Transverse colon (tissue), 4 donors: ENCODE data around the gene RNF14. TPM values are rescaled to one million over a fixed set of nuclear protein-coding genes. Genes with fewer than 3 reads are reported as not detected.

Experiments
- DNase-seq: peaks from one replicate; pipeline ENCODE4 v3.0.0-alpha.2; 2019
- H3K27ac ChIP-seq, 4 donors: fragments of 200-600 bp; sonication (generic); 2 replicates each; pipeline ENCODE4 v1.5.1; 2016 to 2018; ENCODE audit warnings: inconsistent platforms in 4 of 4
- H3K27me3 ChIP-seq: fragments of 200-600 bp; sonication (generic); 2 replicates; pipeline ENCODE4 v1.5.1; 2017; ENCODE audit warnings: inconsistent platforms
- H3K36me3 ChIP-seq, 4 donors: fragments of 200-600 bp; sonication (generic); 2 replicates each; pipeline ENCODE4 v1.5.1; 2017 to 2019; ENCODE audit warnings: inconsistent platforms in 4 of 4
- H3K4me1 ChIP-seq, 4 donors: fragments of 200-600 bp; sonication (generic); 2 replicates each; pipeline ENCODE4 v1.5.1; 2017 to 2020; ENCODE audit warnings: inconsistent platforms in 4 of 4
- H3K4me3 ChIP-seq, 4 donors: fragments of 200-600 bp; sonication (generic); 1 replicate in 1 of 4; 2 replicates in 3 of 4; pipeline versions ENCODE4 v1.5.1 to v1.6.1; 2017 to 2019; ENCODE audit warnings: inconsistent platforms in 4 of 4
- H3K9me3 ChIP-seq, 2 donors: fragments of 200-600 bp; sonication (generic); 2 replicates each; pipeline ENCODE4 v1.5.1; 2017 to 2019; ENCODE audit warnings: inconsistent platforms in 2 of 2
- EP300 ChIP-seq: sonication (generic); formaldehyde crosslinking; IDR thresholded peaks from one replicate; pipeline ENCODE4 v1.6.1; 2017; ENCODE audit warnings: antibody characterized with exemption, low read depth
- POLR2A ChIP-seq: fragments of 450-650 bp; IDR thresholded peaks from one replicate; pipeline ENCODE4 v1.6.1; 2016; ENCODE audit warnings: antibody characterized with exemption, mild to moderate bottlenecking, moderate library complexity
- POLR2AphosphoS5 ChIP-seq, 3 donors: sonication (generic); formaldehyde crosslinking; IDR thresholded peaks; one replicate each; pipeline ENCODE4 v1.6.1; 2016; ENCODE audit warnings: antibody characterized with exemption in 3 of 3
- WGBS, 2 donors: methylation state at CpG; one replicate each; pipeline ENCODE4 v1.1.5; 2018; ENCODE audit warnings: low coverage in 1 of 2; 5-methylcytosine and 5-hydroxymethylcytosine counted together
- in situ Hi-C, 4 donors: fragments of 200-750 bp; cut with MboI; loops; one replicate each; pipeline versions ENCODE4 v1.15.0 to v1.15.1; 2017; ENCODE audit warnings: low sequenced_read_pairs in 3 of 4, low pct_ligation_motif_present in 1 of 4, low pct_unique_long_range_greater_than_20kb in 1 of 4
- intact Hi-C: fragments of 100-400 bp; cut with DNase I; formaldehyde crosslinking; loops from one replicate; pipeline ENCODE4 v1.15.1; 2023; ENCODE audit warnings: low total_unique reads
- total RNA-seq, 4 donors: library from RNA; depleted of rRNA; stranded (reverse); fragments of >200 nt; gene quantifications; one replicate each; pipeline ENCODE4 v1.1.0, GENCODE V29; 2016
- TF ChIP-seq, protein P1 (sequence below), 5 experiments: fragments of 200-600 bp in 3 of 5; fragments of 450-650 bp in 2 of 5; sonication (generic) in 3 of 5; IDR thresholded peaks; 1 replicate in 2 of 5; 2 replicates in 3 of 5; pipeline ENCODE4 v1.5.1; 2016 to 2017; ENCODE audit warnings: antibody characterized with exemption in 5 of 5, inconsistent platforms in 3 of 5, mild to moderate bottlenecking in 2 of 5, moderate library complexity in 1 of 5

Gene RNF14
- total RNA-seq, 4 donors from 2014 or later: 15.3 to 66.7 (median 57.1) TPM

- Histone ChIP-seq H3K36me3 (no peaks in the 10 kb centered on the region), H3K4me1 (peaks cover 0 to 18% (median 3%) of the 10 kb centered on the region in 4 donors), H3K4me3 (no peak overlapping the region), H3K9me3 (no peaks in the 10 kb centered on the region), H3K27ac (peak overlapping the region in 2 of 4 donors; percentile 40 to 50), H3K27me3 (no peaks in the 10 kb centered on the region)
- WGBS, 2 donors: 54 to 85% methylated on average over 3 to 8 of the region's 8 CpGs
- DNase-seq: no peak
- in situ Hi-C loops (loop anchor here in 3 of 4 donors (5.0 to 10.0 kb wide), 4 partner anchors 74 to 266 kb away; no protein-coding TSS in a partner anchor), intact Hi-C loops (loop anchor here (5.0 kb wide), 1 partner anchor 266 kb away; no protein-coding TSS in a partner anchor)
- no peak for TF ChIP-seq EP300
- no peak for TF ChIP-seq POLR2A
- TF ChIP-seq, protein P1, sequence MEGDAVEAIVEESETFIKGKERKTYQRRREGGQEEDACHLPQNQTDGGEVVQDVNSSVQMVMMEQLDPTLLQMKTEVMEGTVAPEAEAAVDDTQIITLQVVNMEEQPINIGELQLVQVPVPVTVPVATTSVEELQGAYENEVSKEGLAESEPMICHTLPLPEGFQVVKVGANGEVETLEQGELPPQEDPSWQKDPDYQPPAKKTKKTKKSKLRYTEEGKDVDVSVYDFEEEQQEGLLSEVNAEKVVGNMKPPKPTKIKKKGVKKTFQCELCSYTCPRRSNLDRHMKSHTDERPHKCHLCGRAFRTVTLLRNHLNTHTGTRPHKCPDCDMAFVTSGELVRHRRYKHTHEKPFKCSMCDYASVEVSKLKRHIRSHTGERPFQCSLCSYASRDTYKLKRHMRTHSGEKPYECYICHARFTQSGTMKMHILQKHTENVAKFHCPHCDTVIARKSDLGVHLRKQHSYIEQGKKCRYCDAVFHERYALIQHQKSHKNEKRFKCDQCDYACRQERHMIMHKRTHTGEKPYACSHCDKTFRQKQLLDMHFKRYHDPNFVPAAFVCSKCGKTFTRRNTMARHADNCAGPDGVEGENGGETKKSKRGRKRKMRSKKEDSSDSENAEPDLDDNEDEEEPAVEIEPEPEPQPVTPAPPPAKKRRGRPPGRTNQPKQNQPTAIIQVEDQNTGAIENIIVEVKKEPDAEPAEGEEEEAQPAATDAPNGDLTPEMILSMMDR (IDR thresholded peaks at IDR 0.05): no peak
- TF ChIP-seq POLR2AphosphoS5 (IDR thresholded peaks at IDR 0.05): no peak
These were observed 10.2 kb upstream of the RNF14 start for GRCh38 chr5:141958546-141959172.

GRCh38 chr5:141960018-141960417, 8.9 kb upstream of the RNF14 start:
- peaks cover 0 to 18% (median 3%) of the 10 kb centered on the region in 4 donors for H3K4me1 ChIP-seq
- DNase-seq: no peak
- TF ChIP-seq POLR2AphosphoS5 (IDR thresholded peaks at IDR 0.05): no peak
- TF ChIP-seq EP300: no peak
- no peak for TF ChIP-seq POLR2A
- TF ChIP-seq, protein P1 (IDR thresholded peaks at IDR 0.05): no peak
- 65% methylated on average over 10 of the region's 10 CpGs; no CpG with 5 or more reads in 1 of the 2 donors for WGBS, 2 donors
- no peaks in the 10 kb centered on the region for H3K9me3 ChIP-seq
- no peaks in the 10 kb centered on the region for H3K27me3 ChIP-seq
- no peaks in the 10 kb centered on the region for H3K36me3 ChIP-seq
- H3K27ac ChIP-seq: no peak overlapping the region
- in situ Hi-C loops (loop anchor here in 1 of 4 donors (10.0 kb wide), 1 partner anchor 265 kb away; no protein-coding TSS in a partner anchor), intact Hi-C loops (no loop called here)
- no peak overlapping the region for H3K4me3 ChIP-seq

GRCh38 chr5:141960449-141961323, 8.2 kb upstream of the RNF14 start:
- peaks cover 0 to 18% (median 3%) of the 10 kb centered on the region in 4 donors for H3K4me1 ChIP-seq
- no peaks in the 10 kb centered on the region for H3K36me3 ChIP-seq
- H3K27me3 ChIP-seq: no peaks in the 10 kb centered on the region
- intact Hi-C loops (no loop called here), in situ Hi-C loops (loop anchor here in 1 of 4 donors (10.0 kb wide), 1 partner anchor 266 kb away; no protein-coding TSS in a partner anchor)
- DNase-seq: peak; percentile 93
- peak overlapping the region in 2 of 4 donors; percentile 7 to 17 for H3K27ac ChIP-seq
- TF ChIP-seq, protein P1 (IDR thresholded peaks at IDR 0.05): peak; percentile 82 to 92 (median 88)
- no peak for TF ChIP-seq POLR2A
- no peaks in the 10 kb centered on the region for H3K9me3 ChIP-seq
- WGBS, 2 donors: 9 to 28% methylated on average over 4 to 14 of the region's 14 CpGs
- no peak overlapping the region for H3K4me3 ChIP-seq

DNA sequence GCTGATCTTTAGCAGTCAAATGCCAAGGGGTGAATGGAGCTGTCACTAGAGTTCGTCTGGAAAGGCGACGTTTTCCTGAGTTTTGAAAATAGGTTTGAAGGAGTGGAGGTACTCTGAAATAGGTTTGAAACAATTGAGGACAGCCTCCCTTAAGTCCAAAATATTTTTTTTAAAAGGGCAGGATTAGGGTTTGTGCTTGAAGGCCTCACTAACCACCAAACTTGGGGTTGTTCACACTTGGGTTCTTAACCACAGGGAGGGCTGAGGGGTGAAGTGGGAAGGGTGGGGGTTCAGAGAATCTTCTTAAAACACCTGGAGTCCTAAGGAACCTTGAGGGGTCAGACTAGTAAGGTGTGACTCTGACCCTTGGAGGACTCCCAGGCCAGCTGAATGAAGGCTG, 7.4 kb upstream of the RNF14 start:
- Histone ChIP-seq H3K36me3 (no peaks in the 10 kb centered on the region), H3K27ac (peak overlapping the region in 1 of 4 donors; percentile 17), H3K4me1 (peaks cover 0 to 18% (median 3%) of the 10 kb centered on the region in 4 donors), H3K4me3 (no peak overlapping the region), H3K9me3 (no peaks in the 10 kb centered on the region), H3K27me3 (no peaks in the 10 kb centered on the region)
- TF ChIP-seq, protein P1 (IDR thresholded peaks at IDR 0.05): no peak
- TF ChIP-seq POLR2AphosphoS5 (IDR thresholded peaks at IDR 0.05) (no peak), EP300 (no peak), POLR2A (no peak)
- intact Hi-C loops: no loop called here
- WGBS, 2 donors: 95% methylated on average over 3 of the region's 3 CpGs; no CpG with 5 or more reads in 1 of the 2 donors
- in situ Hi-C loops: loop anchor here in 1 of 4 donors (10.0 kb wide), 1 partner anchor 267 kb away; no protein-coding TSS in a partner anchor
- DNase-seq: no peak
